GM19455 (cell line): ENCODE measurements around the gene NABP2.
"Not testable (repeated sequence)": the region's sequence is repeated elsewhere in the genome, so short reads cannot be mapped to it uniquely, and the experiment has no call there.

Experiments used
- ATAC-seq: cut with Tn5 transposase; IDR thresholded peaks from one replicate; pipeline ENCODE4 v1.9.1; 2021; ENCODE audit not compliant: unreplicated experiment

NABP2 gene

DNA sequence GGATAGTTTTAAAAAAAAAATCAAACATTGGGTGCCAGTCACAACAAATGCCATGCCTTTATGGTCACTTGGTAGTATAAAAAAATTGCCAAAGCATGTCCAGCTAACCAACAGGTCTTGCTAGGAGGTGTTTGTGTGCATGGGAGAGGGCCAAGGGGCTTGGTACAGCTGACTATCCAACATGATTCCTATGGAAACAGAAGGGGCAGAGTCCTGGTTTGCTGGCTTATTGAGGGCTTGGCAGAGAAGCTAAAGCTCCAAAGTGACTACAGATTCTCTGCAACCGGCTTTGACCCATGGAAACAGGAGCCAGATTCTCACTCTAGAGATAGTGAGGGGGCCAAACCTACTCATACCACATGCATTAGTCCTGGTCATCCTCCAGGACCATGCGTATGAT, 48.3 kb downstream of the NABP2 start:
- ATAC-seq: not testable (repeated sequence)

- ATAC-seq: no peak
Measured at GRCh38 chr12:56274299-56274698, 50.2 kb downstream of the NABP2 start.

GRCh38 chr12:56278905-56279304, 54.8 kb downstream of the NABP2 start:
- no peak for ATAC-seq
